Measurements from ENCODE around the gene MAP2K4. TPM values are rescaled to one million over a fixed set of nuclear protein-coding genes. Genes with fewer than 3 reads are reported as not detected.

MAP2K4 gene
- total and polyA plus RNA-seq, 2 of the 13 experiments (the other 11 are each of a cell fraction or from before 2014, with no cell fraction given): 21.5 to 35.6 TPM

DNA sequence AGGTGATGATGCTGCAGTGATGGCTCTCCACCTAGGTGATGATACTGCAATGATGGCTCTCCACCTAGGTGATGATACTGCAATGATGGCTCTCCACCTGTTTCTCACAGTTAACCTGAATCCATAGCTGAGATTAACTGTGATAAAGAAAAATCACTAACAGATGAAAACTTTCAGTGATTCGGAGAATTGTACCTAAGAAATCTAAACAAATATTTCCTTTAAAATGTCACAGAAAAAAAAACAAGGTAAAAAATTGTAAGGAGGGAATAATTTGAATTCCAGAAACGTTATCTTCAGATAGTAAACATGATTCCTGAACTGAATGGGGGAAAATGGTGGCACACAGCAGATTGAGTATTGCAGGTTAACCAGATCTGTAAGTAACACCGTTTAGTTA is 113.4 kb downstream of the MAP2K4 start:
- intact Hi-C loops (cut with micrococcal nuclease; ENCODE audit: unreplicated experiment) (no loop called here), in situ Hi-C loops (cut with HindIII; ENCODE audit: extremely low pct_ligation_motif_present, low pct_unique_long_range_greater_than_20kb) (no loop called here)
- ATAC-seq (no peak), DNase-seq (ENCODE audit: low spot score) (no peak), FAIRE-seq (no peak)
- peaks cover 2 to 22% of the 10 kb centered on the region in 2 experiments; a peak in 3 of 5 replicates for H3K36me3 ChIP-seq (replicated peaks in 1 of 2; ENCODE audit: control insufficient read depth in 1 of 2, insufficient read depth in 2 of 2, low read length in 2 of 2)
- no peak overlapping the region for H3K9ac ChIP-seq (ENCODE audit: insufficient read depth, low read depth, low read length)
- H3K79me2 ChIP-seq (ENCODE audit: insufficient read depth, low read length): no peaks in the 10 kb centered on the region
- no peak for TF ChIP-seq CREM (IDR thresholded peaks at IDR 0.05)
- TF ChIP-seq CREM (CRISPR knock-in tag; IDR thresholded peaks at IDR 0.05): no peak
- H4K20me1 ChIP-seq (ENCODE audit: insufficient read depth, low read length): no peaks in the 10 kb centered on the region
- 81% methylated on average over 3 of the region's 3 CpGs for WGBS (ENCODE audit: low lambda C conversion rate)
- ChIA-PET CTCF (ENCODE audit: low intra/inter-chr PET ratio, low total read pairs) (no interaction called here), POLR2A (no interaction called here)
- no peak overlapping the region for H3K4me3 ChIP-seq (replicated peaks in 1 of 3; ENCODE audit: insufficient read depth in 1 of 3, low read depth in 2 of 3, low read length in 3 of 3)
- H3K9me3 ChIP-seq (ENCODE audit: low read length): no peaks in the 10 kb centered on the region
- H3K27ac ChIP-seq (ENCODE audit: extremely low read length, insufficient read depth, low read length): no peak overlapping the region
- H2AFZ ChIP-seq (ENCODE audit: low read length): no peak overlapping the region
- no TSS peak for BruUV-seq (replicated peaks)
- no peaks in the 10 kb centered on the region for H3K27me3 ChIP-seq (ENCODE audit: control insufficient read depth in 1 of 2, insufficient read depth in 2 of 2, low read length in 2 of 2)
- H3K4me1 ChIP-seq (ENCODE audit: insufficient read depth, low read length): no peaks in the 10 kb centered on the region
- no peak overlapping the region for H3K4me2 ChIP-seq (ENCODE audit: low read depth, low read length)

DNA sequence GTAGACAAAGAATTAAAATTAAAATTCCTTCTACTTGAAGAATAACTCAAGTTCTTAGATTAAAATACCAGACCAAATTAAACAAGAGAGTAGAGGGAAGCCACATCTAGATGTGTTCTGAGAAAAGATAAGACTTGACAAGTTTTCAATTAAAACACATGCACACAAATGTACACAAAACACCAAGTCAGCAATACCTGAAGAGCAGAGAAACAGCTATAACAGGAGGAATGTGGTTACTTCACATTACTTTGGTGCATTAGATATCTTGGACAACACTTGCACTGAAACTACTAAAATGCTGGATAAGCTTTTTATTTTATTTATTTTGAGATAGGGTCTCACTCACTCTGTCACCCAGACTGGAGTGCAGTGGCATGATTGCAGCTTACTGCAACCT is 113.9 kb downstream of the MAP2K4 start:
- no peaks in the 10 kb centered on the region for H4K20me1 ChIP-seq (ENCODE audit: insufficient read depth, low read length)
- no peaks in the 10 kb centered on the region for H3K4me1 ChIP-seq (ENCODE audit: insufficient read depth, low read length)
- TF ChIP-seq ZFP90 (CRISPR knock-in tag; IDR thresholded peaks at IDR 0.05; ENCODE audit: borderline replicate concordance) (no peak), YY1 (IDR thresholded peaks at IDR 0.05; ENCODE audit: insufficient read depth, insufficient replicate concordance, low read depth, low read length) (no peak), MAFF (IDR thresholded peaks at IDR 0.05; ENCODE audit: low read depth, low read length) (peak; percentile 79), ZMAT3 (CRISPR knock-in tag; conservative IDR thresholded peaks at IDR 0.05) (no peak), ZNF75D (CRISPR knock-in tag; IDR thresholded peaks at IDR 0.05; ENCODE audit: borderline replicate concordance) (no peak), MAFK (conservative IDR thresholded peaks at IDR 0.05 in 1 of 2, IDR thresholded peaks at IDR 0.05 in 1 of 2; ENCODE audit: low read length in 2 of 2) (peak; percentile 80 to 82), TEAD3 (CRISPR knock-in tag; optimal IDR thresholded peaks at IDR 0.05; ENCODE audit: borderline replicate concordance) (no peak), SRF (IDR thresholded peaks at IDR 0.05; ENCODE audit: low read depth, low read length) (no peak), ATF1 (CRISPR knock-in tag; IDR thresholded peaks at IDR 0.05) (no peak), ZNF841 (CRISPR knock-in tag; IDR thresholded peaks at IDR 0.05; ENCODE audit: borderline replicate concordance) (no peak), CCAR2 (optimal IDR thresholded peaks at IDR 0.05; ENCODE audit: low read depth, low read length) (no peak), SAP130 (CRISPR knock-in tag; IDR thresholded peaks at IDR 0.05; ENCODE audit: low read depth) (no peak), NR2F6 (IDR thresholded peaks at IDR 0.05) (no peak), NR2F6 (CRISPR knock-in tag; IDR thresholded peaks at IDR 0.05) (no peak)
- TF ChIP-seq, protein P1, sequence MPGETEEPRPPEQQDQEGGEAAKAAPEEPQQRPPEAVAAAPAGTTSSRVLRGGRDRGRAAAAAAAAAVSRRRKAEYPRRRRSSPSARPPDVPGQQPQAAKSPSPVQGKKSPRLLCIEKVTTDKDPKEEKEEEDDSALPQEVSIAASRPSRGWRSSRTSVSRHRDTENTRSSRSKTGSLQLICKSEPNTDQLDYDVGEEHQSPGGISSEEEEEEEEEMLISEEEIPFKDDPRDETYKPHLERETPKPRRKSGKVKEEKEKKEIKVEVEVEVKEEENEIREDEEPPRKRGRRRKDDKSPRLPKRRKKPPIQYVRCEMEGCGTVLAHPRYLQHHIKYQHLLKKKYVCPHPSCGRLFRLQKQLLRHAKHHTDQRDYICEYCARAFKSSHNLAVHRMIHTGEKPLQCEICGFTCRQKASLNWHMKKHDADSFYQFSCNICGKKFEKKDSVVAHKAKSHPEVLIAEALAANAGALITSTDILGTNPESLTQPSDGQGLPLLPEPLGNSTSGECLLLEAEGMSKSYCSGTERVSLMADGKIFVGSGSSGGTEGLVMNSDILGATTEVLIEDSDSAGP (CRISPR knock-in tag; IDR thresholded peaks at IDR 0.05; ENCODE audit: borderline replicate concordance): no peak
- ATAC-seq (no peak), FAIRE-seq (no peak), DNase-seq (ENCODE audit: low spot score) (no peak)
- intact Hi-C loops (cut with micrococcal nuclease; ENCODE audit: unreplicated experiment) (no loop called here), in situ Hi-C loops (cut with HindIII; ENCODE audit: extremely low pct_ligation_motif_present, low pct_unique_long_range_greater_than_20kb) (no loop called here)
- no peaks in the 10 kb centered on the region for H3K27me3 ChIP-seq (ENCODE audit: control insufficient read depth in 1 of 2, insufficient read depth in 2 of 2, low read length in 2 of 2)
- no TSS peak for BruUV-seq (replicated peaks)
- H3K9ac ChIP-seq (ENCODE audit: insufficient read depth, low read depth, low read length): no peak overlapping the region
- POLR2A ChIA-PET: no interaction called here
- H3K4me2 ChIP-seq (ENCODE audit: low read depth, low read length): no peak overlapping the region
- H3K36me3 ChIP-seq (replicated peaks in 1 of 2; ENCODE audit: control insufficient read depth in 1 of 2, insufficient read depth in 2 of 2, low read length in 2 of 2): peaks cover 2 to 17% of the 10 kb centered on the region in 2 experiments; a peak in 2 of 5 replicates
- H3K9me3 ChIP-seq (ENCODE audit: low read length): no peaks in the 10 kb centered on the region
- no peak overlapping the region for H2AFZ ChIP-seq (ENCODE audit: low read length)
- H3K27ac ChIP-seq (ENCODE audit: extremely low read length, insufficient read depth, low read length): no peak overlapping the region
- CTCF ChIA-PET (ENCODE audit: low intra/inter-chr PET ratio, low total read pairs): no interaction called here
- H3K79me2 ChIP-seq (ENCODE audit: insufficient read depth, low read length): no peaks in the 10 kb centered on the region
- no peak overlapping the region for H3K4me3 ChIP-seq (replicated peaks in 1 of 3; ENCODE audit: insufficient read depth in 1 of 3, low read depth in 2 of 3, low read length in 3 of 3)
